H7 (cell line): ENCODE measurements around the gene TMBIM1. TPM values are rescaled to one million over a fixed set of nuclear protein-coding genes. Genes with fewer than 3 reads are reported as not detected.

Source experiments
- DNase-seq: peaks from one replicate; pipeline ENCODE4 v3.0.0; 2012
- H3K27me3 ChIP-seq: 2 replicates; pipeline ENCODE4 v1.6.0; 2011; ENCODE audit warnings: mild to moderate bottlenecking, low read length; ENCODE audit not compliant: control insufficient read depth, insufficient read depth
- H3K36me3 ChIP-seq: replicated peaks from 2 replicates; pipeline ENCODE4 v1.5.1; 2011; ENCODE audit warnings: low read length; ENCODE audit not compliant: control insufficient read depth, insufficient read depth
- H3K4me3 ChIP-seq: 2 replicates; pipeline ENCODE4 v1.5.1; 2011; ENCODE audit warnings: low read depth, mild to moderate bottlenecking, control low read depth, low read length, moderate library complexity; ENCODE audit not compliant: insufficient read depth
- total RNA-seq: library from RNA; depleted of rRNA; stranded (reverse); fragments of >200 nt; shearing (Covaris generic); gene quantifications from 2 replicates; pipeline ENCODE4 v1.2.3, GENCODE V29; 2014; rRNA removed

The TMBIM1 gene
- 34.1 and 35.6 TPM in 2 replicates for total RNA-seq

- DNase-seq = peak; percentile 99
- Histone ChIP-seq H3K27me3 (peaks cover 2% of the 10 kb centered on the region; the same call in 1 of the 2 replicates), H3K4me3 (peak within 1 kb of the TSS; percentile 68), H3K36me3 (no peaks in the 10 kb centered on the region)
Observed at GRCh38 chr2:218292048-218293014, at the start of gene TMBIM1. Gene TMBIM1, minus strand, starts transcription at chr2:218292503. Its CDS starts 10,362 bp downstream, at chr2:218282141.

- Histone ChIP-seq H3K27me3 (no peaks in the 10 kb centered on the region), H3K36me3 (no peaks in the 10 kb centered on the region), H3K4me3 (no peak overlapping the region)
- peak; percentile 29 for DNase-seq
Observed at GRCh38 chr2:218341381-218341780, 49.1 kb upstream of the TMBIM1 start.

- Histone ChIP-seq H3K4me3 (no peak overlapping the region), H3K36me3 (no peaks in the 10 kb centered on the region), H3K27me3 (no peaks in the 10 kb centered on the region)
- DNase-seq = no peak
Observed at GRCh38 chr2:218340656-218341055, 48.4 kb upstream of the TMBIM1 start.

- Histone ChIP-seq H3K27me3 (no peaks in the 10 kb centered on the region), H3K4me3 (no peak overlapping the region), H3K36me3 (no peaks in the 10 kb centered on the region)
- DNase-seq = no peak
Observed at GRCh38 chr2:218334531-218334930, 42.2 kb upstream of the TMBIM1 start.

GRCh38 chr2:218332920-218333645 lies 40.8 kb upstream of the TMBIM1 start:
- no peak overlapping the region for H3K4me3 ChIP-seq
- H3K36me3 ChIP-seq = no peaks in the 10 kb centered on the region
- no peaks in the 10 kb centered on the region for H3K27me3 ChIP-seq
- no peak for DNase-seq

- peak; percentile 39 for DNase-seq
- Histone ChIP-seq H3K36me3 (no peaks in the 10 kb centered on the region), H3K27me3 (no peaks in the 10 kb centered on the region), H3K4me3 (no peak overlapping the region)
Observed at GRCh38 chr2:218332288-218332687, 40.0 kb upstream of the TMBIM1 start.

- Histone ChIP-seq H3K4me3 (no peak overlapping the region), H3K36me3 (no peaks in the 10 kb centered on the region)
- peak; percentile 40 for DNase-seq
Observed at GRCh38 chr2:218331745-218332144, 39.4 kb upstream of the TMBIM1 start.

GRCh38 chr2:218329826-218330593 lies 37.7 kb upstream of the TMBIM1 start:
- DNase-seq = no peak
- Histone ChIP-seq H3K27me3 (no peaks in the 10 kb centered on the region), H3K36me3 (no peaks in the 10 kb centered on the region; the same call in 1 of the 2 replicates), H3K4me3 (no peak overlapping the region)

More at GRCh38 chr2:218331745-218332144, 39.4 kb upstream of the TMBIM1 start:
- H3K27me3 ChIP-seq = no peaks in the 10 kb centered on the region

- Histone ChIP-seq H3K4me3 (no peak overlapping the region), H3K36me3 (no peaks in the 10 kb centered on the region; the same call in 1 of the 2 replicates), H3K27me3 (no peaks in the 10 kb centered on the region)
- DNase-seq = no peak
Observed at GRCh38 chr2:218329027-218329825, 36.9 kb upstream of the TMBIM1 start.

GRCh38 chr2:218328294-218328693 lies 36.0 kb upstream of the TMBIM1 start:
- H3K4me3 ChIP-seq = no peak overlapping the region
- H3K36me3 ChIP-seq = no peaks in the 10 kb centered on the region; the same call in 1 of the 2 replicates
- no peaks in the 10 kb centered on the region for H3K27me3 ChIP-seq
- no peak for DNase-seq

GRCh38 chr2:218327451-218328210 lies 35.3 kb upstream of the TMBIM1 start:
- DNase-seq = no peak
- H3K27me3 ChIP-seq = no peaks in the 10 kb centered on the region
- no peak overlapping the region for H3K4me3 ChIP-seq
- no peaks in the 10 kb centered on the region; the same call in 1 of the 2 replicates for H3K36me3 ChIP-seq

GRCh38 chr2:218326315-218326714 lies 34.0 kb upstream of the TMBIM1 start:
- H3K4me3 ChIP-seq = no peak overlapping the region
- DNase-seq = no peak
- no peaks in the 10 kb centered on the region for H3K27me3 ChIP-seq
- H3K36me3 ChIP-seq = no peaks in the 10 kb centered on the region; the same call in 1 of the 2 replicates
